Muscle layer of colon (tissue), 2 donors: ENCODE data around the gene TENM4.
"Not testable (repeated sequence)": the region's sequence is repeated elsewhere in the genome, so short reads cannot be mapped to it uniquely, and the experiment has no call there.

Experiments
- H3K27ac ChIP-seq: one replicate; pipeline ENCODE4 v1.7.0; 2013; ENCODE audit warnings: low read depth, mild to moderate bottlenecking, low read length, moderate library complexity
- H3K27me3 ChIP-seq, 2 donors: one replicate each; pipeline ENCODE4 v1.7.0; 2013; ENCODE audit warnings: low read length in 2 of 2, mild to moderate bottlenecking in 2 of 2; ENCODE audit not compliant: insufficient read depth in 2 of 2, control insufficient read depth in 1 of 2
- H3K36me3 ChIP-seq: one replicate; pipeline ENCODE4 v1.7.0; 2013; ENCODE audit warnings: mild to moderate bottlenecking, low read length; ENCODE audit not compliant: insufficient read depth
- H3K4me1 ChIP-seq: one replicate; pipeline ENCODE4 v1.7.0; 2013; ENCODE audit warnings: mild to moderate bottlenecking, low read length; ENCODE audit not compliant: insufficient read depth
- H3K4me3 ChIP-seq, 2 donors: one replicate each; pipeline ENCODE4 v1.7.0; 2013; ENCODE audit warnings: low read length in 2 of 2, low read depth in 1 of 2, mild to moderate bottlenecking in 1 of 2, moderate library complexity in 1 of 2
- H3K9ac ChIP-seq: one replicate; pipeline ENCODE4 v1.7.0; 2013; ENCODE audit warnings: low read length
- H3K9me3 ChIP-seq: one replicate; pipeline ENCODE4 v1.7.0; 2013; ENCODE audit warnings: mild to moderate bottlenecking, low read length
- donor health status: abdominal sarcoma.
- donor health status: Adenocarcinoma of cecum.

The TENM4 gene

DNA sequence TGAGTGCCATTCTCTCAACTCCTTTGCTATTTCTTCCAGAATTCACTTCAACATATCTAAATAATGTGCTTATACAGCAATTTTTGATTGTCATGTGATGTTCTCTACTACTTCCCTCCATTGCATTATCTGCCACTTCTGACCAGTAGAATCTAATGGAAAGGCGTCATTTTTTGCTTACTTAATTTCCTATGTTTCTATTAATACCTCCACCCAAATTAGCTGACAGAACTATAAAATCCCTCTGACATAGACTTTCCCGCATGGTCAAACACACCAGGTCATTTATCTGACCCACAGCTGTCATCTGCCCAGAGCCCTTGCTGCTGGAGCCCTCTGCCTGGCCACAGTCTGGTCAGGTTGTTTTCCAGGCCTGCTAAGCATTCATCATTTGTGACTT is 607.6 kb downstream of the TENM4 start:
- Histone ChIP-seq H3K4me1 (peaks cover 5% of the 10 kb centered on the region), H3K9me3 (no peaks in the 10 kb centered on the region), H3K27me3 (no peaks in the 10 kb centered on the region), H3K9ac (no peak overlapping the region), H3K4me3 (no peak overlapping the region), H3K36me3 (no peaks in the 10 kb centered on the region), H3K27ac (no peak overlapping the region)

DNA sequence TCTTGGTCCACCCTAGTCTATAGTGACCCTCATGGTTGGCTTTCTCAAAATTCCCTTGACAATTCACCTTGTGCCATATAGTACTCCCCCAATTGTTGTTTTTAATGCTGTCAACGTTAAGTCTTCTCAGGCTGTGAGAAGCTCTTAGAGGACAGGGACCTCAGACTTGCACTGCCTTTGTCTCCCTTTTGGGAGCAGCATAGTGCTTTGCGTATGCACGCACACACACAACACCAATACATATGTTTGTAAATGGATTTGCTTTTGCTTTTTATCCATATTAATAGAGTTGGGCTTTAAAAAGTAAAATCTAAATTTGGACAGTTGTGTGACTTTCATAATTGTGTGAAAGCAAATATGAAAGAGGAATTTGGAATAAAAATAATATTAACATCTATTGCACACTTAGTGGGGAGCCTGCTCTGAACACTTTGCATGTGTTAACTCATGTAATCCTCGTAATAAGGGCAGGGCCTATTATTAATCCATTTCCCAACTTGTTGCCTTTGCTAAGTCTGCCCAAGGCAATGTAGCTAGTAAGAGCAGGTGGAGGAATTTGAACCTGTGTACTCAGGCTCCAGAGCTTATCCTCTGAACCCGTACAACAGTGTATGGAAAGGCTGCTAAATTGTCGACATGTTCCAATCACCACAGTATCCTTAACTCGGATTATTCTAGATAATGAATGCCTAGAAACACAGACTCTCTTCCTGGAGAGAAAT is 608.4 kb downstream of the TENM4 start:
- Histone ChIP-seq H3K36me3 (no peaks in the 10 kb centered on the region), H3K9ac (no peak overlapping the region), H3K4me1 (peaks cover 5% of the 10 kb centered on the region), H3K9me3 (no peaks in the 10 kb centered on the region), H3K27ac (no peak overlapping the region), H3K27me3 (no peaks in the 10 kb centered on the region), H3K4me3 (no peak overlapping the region)

DNA sequence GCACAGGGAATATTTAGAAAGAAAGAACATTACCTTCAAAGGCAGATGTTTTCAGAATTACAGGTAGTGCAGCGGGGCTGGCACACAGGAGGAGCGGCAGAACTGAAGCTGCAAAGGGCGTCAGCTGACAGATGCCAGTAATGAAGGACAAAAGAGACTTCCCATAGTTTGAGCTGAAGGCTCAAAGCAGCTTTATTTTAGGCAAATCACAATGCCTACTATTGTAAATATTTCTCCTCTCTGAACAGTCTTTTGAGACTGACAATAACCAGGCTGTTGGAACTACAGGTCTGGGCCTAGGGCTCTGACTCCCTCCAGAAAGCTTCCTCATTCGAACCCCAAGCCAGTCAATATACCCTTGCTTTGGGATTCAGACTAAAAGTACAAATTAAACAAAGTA is 609.3 kb downstream of the TENM4 start:
- Histone ChIP-seq H3K27ac (no peak overlapping the region), H3K4me1 (peaks cover 5% of the 10 kb centered on the region), H3K9ac (no peak overlapping the region), H3K9me3 (no peaks in the 10 kb centered on the region), H3K4me3 (no peak overlapping the region), H3K27me3 (no peaks in the 10 kb centered on the region), H3K36me3 (no peaks in the 10 kb centered on the region)

DNA sequence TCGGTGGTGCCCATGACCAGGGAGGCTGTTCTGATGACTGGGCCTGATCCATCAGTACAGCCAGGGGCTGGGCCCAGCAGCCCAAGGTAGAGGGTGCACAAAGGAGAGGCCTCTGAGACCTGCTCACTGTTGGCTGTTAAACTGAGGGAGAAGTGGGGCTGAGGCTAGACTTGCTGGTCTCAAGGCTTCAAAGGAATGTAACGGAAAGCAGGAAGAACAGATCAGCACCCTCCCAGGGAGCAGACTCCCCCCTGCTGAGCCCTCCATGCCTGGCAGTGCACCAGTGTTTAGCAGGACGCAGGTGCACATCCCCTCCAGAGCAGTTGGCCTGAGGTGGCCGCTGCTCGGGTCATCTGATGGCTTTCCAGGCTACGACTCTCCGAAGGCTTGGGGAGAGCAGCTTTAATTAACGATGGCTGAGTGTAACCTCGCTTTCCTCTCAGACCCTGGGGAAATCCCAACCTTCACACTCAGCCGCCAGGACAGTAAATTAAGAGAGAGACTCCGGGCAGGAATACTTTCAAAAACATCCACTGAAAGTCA is 610.5 kb downstream of the TENM4 start:
- no peak overlapping the region for H3K4me3 ChIP-seq
- H3K4me1 ChIP-seq, result peaks cover 5% of the 10 kb centered on the region
- no peaks in the 10 kb centered on the region for H3K36me3 ChIP-seq
- H3K9me3 ChIP-seq, result no peaks in the 10 kb centered on the region
- H3K9ac ChIP-seq, result no peak overlapping the region
- H3K27ac ChIP-seq, result no peak overlapping the region
- H3K27me3 ChIP-seq, result no peaks in the 10 kb centered on the region

DNA sequence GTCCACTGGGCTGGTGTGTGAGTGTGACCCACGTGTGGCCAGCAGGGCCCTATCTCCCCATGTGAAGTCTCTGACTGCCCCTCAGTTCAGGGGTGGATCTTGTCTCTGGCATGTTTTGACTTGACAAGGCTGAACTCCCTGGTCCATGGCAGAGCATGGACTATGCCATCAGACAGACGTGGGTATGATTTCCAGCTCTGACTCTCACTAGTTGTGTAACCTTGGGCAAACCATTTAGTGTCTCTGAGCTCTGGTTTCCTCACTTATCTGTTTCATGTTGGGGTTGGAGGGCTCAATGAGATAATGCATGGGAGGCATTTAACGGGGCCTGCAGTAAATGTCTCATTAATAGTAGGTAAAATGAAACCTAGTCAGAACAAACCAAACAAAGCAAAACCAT is 611.7 kb downstream of the TENM4 start:
- H3K9me3 ChIP-seq, result no peaks in the 10 kb centered on the region
- no peaks in the 10 kb centered on the region for H3K27me3 ChIP-seq
- H3K9ac ChIP-seq, result no peak overlapping the region
- H3K36me3 ChIP-seq, result no peaks in the 10 kb centered on the region
- H3K27ac ChIP-seq, result no peak overlapping the region
- peaks cover 5% of the 10 kb centered on the region for H3K4me1 ChIP-seq
- H3K4me3 ChIP-seq, result no peak overlapping the region

DNA sequence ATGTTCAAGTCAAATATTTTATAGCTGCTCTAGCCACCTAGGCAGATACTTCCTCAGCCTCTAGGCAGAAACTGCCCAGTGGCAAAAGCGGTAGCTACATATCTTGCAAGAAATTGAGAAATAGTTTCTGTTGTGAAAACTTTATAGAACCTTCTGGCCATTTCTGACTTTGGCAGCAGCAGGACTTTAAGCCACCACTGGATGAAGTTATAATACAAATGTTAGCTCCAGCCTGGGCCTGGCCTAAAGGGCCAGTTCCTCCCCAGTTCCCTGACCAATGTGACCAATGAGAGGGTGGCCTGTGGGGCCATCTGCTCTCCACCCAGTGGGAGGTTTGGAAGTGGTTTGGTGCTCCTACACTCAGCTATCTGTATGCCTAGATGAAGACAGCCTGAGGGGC is 612.2 kb downstream of the TENM4 start:
- Histone ChIP-seq H3K4me3 (no peak overlapping the region), H3K27ac (no peak overlapping the region), H3K27me3 (no peaks in the 10 kb centered on the region), H3K36me3 (no peaks in the 10 kb centered on the region), H3K9ac (no peak overlapping the region), H3K9me3 (no peaks in the 10 kb centered on the region), H3K4me1 (peaks cover 5% of the 10 kb centered on the region)

DNA sequence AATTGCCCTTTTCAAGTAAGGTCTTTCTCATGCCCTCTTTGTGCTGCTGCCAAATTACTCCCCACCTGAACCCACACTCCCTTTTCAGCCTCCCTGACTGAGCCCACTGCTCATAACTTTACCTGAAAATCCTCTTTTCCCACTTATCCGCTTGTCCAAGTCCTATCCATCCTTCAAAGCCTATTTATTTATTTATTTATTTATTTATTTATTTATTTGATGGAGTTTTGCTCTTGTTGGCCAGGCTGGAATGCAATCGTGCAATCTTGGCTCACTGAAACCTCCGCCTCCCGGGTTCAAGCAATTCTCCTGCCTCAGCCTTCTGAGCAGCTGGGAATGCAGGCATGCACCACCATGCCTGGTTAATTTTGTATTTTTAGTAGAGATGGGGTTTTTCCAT is 613.5 kb downstream of the TENM4 start:
- H3K9me3 ChIP-seq, H3K27ac ChIP-seq, H3K36me3 ChIP-seq, H3K4me3 ChIP-seq, H3K4me1 ChIP-seq, H3K9ac ChIP-seq, H3K27me3 ChIP-seq: not testable (repeated sequence)

DNA sequence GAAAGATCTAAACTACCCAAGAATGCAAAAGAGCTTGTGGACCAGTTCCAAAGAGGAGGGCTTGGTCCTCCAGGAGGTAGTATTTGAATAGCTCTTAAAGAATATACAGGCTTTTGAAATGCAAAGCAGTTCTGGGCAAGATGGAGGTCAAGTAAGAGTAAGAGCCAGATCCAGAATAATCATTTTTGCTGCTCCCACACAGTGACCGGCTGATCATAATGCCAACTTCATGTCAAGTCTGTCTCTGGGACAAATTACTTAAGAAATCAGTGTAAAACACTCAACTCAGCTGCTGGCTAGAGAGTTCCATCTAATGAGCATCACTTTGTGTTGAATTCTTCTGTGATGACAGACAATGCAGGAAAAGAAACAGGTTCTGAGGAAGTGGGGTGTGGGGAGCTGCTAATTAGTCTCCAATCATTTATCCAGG is 615.2 kb downstream of the TENM4 start:
- H3K27ac ChIP-seq, result no peak overlapping the region

DNA sequence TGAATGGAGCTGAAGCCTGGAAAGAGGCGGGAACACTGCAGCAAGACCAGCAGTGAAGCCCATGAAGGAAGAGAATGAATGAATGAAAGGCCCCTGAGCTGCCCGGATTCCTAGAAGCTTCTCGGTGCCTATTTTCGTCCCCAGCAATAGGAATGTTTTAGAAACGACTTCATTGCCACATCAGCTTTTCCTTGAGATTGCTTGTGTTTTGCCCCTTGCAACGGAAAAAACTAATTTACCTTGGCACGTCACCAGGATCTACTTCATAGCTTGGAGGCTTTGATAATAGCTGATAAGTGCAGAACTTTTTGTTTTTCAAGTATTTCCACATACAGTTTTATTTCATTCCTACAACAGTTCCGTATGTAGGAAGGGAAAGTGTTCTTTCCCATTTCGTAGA is 617.2 kb downstream of the TENM4 start:
- Histone ChIP-seq H3K4me1 (no peaks in the 10 kb centered on the region), H3K27ac (no peak overlapping the region), H3K9ac (no peak overlapping the region)

More for the DNA sequence above, 615.2 kb downstream of the TENM4 start:
- Histone ChIP-seq H3K36me3 (no peaks in the 10 kb centered on the region), H3K4me1 (peaks cover 5% of the 10 kb centered on the region), H3K9me3 (no peaks in the 10 kb centered on the region), H3K27me3 (no peaks in the 10 kb centered on the region), H3K9ac (no peak overlapping the region), H3K4me3 (no peak overlapping the region)

DNA sequence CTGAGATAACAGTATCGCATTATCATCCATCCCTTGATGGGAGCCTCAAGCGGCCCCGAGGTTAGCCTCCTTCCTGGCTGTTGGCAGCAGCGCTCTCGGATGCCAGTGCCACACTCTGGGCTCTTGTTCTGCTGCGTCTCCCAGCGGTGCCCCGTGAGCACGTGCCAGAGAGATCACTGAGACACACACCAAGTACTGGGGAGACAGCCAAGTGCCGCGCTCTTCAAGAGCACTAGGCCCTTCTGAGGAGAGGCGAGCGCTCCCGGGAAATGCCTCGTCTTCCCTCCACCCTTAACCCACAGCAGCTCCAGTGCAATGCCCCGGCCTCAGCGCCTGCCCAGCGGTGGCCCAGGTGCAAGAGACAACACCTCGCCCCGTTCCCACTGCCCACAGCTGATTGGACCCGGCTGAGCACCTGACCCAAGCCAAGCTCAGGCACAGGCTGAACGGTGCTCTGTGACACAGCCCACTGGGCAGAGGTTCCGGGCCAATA is 617.9 kb downstream of the TENM4 start:
- Histone ChIP-seq H3K4me3 (no peak overlapping the region), H3K9ac (no peak overlapping the region), H3K36me3 (no peaks in the 10 kb centered on the region), H3K27ac (no peak overlapping the region), H3K9me3 (no peaks in the 10 kb centered on the region), H3K27me3 (no peaks in the 10 kb centered on the region), H3K4me1 (no peaks in the 10 kb centered on the region)

More for the DNA sequence above, 617.2 kb downstream of the TENM4 start:
- H3K9me3 ChIP-seq, result no peaks in the 10 kb centered on the region
- no peaks in the 10 kb centered on the region for H3K27me3 ChIP-seq
- H3K4me3 ChIP-seq, result no peak overlapping the region
- H3K36me3 ChIP-seq, result no peaks in the 10 kb centered on the region

DNA sequence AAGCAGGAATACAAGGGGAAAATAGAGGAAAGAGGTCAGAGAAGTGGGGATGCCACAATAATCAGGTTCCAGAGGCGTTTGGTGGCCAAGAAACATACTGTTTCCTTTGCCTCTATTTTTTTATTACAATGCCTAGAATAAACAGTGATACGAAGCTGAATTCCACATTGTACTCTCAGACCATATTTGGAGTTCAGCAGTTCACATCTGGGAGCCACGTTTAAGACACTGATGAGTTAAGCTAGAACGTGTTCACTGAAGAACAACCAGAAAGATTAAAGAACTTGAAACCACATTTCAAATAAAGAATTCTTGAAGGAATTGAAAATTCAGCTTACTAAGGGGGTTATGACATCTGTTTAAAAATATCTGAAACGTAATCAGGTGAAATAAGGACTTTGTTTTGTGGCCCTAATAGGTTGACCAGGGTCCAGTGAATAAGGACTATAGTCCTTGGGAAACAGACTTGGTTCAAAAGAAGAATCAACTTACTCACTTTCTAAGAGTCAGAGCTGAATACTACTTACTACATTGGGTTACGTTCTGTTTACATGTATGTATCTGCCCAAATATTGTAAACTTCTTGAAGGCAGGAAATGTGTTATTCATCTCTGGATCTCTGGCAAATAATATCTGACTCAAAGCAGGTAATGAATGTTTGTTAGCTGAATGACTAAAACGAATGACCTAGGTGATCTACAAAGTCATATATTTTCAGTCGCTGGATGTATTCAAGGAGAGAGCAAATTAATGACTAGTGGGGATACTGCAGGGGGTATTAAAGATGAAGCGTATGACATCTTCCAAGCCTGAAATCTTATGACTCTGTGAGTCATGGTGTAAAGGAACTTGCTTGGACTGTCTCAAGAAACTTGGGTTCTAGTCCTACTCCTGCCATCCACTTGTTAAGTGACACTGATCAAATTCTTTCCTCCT is 619.2 kb downstream of the TENM4 start:
- Histone ChIP-seq H3K9me3 (no peaks in the 10 kb centered on the region), H3K36me3 (no peaks in the 10 kb centered on the region), H3K9ac (no peak overlapping the region), H3K4me3 (no peak overlapping the region), H3K27me3 (no peaks in the 10 kb centered on the region), H3K27ac (no peak overlapping the region), H3K4me1 (no peaks in the 10 kb centered on the region)
